ENCODE results near the gene YIPF4.
"Not testable (repeated sequence)": the region's sequence is repeated elsewhere in the genome, so short reads cannot be mapped to it uniquely, and the experiment has no call there.

YIPF4 gene

DNA sequence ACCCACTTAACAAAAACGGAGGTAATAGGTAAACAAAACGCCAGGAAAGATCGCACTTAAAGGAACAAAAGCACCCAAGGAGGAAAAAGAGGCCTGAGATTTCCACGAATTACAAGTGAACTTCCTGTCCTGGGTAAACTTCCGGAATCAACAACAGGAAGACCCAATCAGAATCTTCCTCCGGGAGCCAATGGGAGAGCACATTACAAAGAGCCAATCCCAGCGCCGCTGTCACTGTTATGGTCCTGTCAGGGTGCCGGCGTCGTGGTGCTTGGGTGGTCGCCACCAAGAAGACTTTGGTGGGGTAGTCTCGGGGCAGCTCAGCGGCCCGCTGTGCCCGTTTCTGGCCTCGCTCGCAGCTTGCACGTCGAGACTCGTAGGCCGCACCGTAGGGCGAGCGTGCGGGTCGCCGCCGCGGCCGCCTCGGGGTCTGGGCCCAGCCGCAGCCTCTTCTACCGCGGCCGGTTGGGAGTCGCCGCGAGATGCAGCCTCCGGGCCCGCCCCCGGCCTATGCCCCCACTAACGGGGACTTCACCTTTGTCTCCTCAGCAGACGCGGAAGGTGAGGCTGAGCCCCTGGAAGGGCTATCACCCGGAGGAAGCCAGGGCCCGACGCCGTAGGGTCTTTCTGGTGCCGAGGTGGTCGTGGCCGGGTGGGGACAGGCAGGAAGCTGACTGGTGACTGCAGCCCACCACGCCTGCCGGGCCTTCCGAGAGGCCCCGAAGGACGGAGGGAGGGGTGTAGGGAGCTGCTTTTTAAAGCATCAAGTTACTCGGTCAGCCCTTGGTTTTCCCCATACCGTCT lies at the start of gene YIPF4:
Gene YIPF4, plus strand, starts transcription at position 231 of the 804 bp plus-strand sequence. Its CDS starts 252 bp downstream, at position 483.
- peak; percentile 77 for DNase-seq (ENCODE audit: low read depth)

DNA sequence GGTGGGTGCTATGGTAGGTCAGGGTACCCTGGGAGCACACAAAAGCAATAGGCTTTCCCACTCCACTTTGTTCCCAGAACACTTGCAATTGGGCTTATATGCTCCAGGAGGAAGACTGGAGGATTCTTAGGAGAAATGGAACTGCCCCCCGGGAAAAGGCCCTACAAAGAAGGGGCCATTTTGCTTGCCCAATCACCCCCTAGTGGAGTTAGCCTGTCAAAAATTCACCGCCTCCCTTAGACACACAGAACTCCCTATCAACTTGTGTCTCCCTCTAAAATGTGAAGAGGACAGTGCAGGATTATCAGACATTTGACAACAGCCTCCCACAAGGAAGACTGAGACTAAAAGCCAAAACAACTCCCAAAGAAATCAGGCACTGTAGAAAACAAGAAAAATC lies 49.5 kb upstream of the YIPF4 start:
- DNase-seq (ENCODE audit: low read depth), result no peak

DNA sequence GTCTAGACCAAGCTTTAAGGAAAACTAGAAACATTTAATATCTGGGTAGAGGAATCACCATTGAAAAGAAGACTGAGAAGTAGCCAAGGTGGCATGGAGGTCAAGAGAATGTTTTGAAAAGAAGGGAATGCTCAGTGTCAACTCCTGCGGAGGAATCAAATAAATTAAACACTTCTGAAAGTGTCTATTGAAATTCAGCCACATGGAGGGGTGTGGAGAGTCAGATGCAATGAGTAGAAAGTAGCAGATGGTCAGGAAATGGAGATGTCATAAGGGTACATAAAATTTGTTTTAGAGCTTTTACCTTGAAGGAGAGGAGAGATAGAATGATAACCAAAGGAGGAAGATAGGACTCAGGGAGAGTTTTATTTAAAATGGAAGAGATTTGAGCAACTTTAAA lies 48.1 kb upstream of the YIPF4 start:
- DNase-seq (ENCODE audit: low read depth), result no peak

DNA sequence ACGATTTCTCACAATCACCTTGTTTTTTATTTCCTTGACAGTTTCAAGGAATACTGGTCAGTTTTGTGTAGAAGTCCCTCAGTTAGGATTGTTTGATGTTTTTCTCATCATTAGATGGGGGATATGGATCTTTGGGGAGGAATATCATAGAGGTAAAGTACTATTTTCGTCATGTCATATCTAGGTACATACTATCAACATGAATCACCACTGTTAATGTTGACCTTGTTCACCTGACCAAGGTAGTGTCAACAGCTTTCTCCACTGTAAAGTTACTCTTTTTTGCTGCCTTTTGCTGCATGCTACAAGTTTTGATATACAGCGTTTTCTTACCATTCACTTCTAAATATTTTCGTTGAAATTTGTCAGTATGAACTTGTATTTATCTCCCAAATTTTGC lies 45.7 kb upstream of the YIPF4 start:
- DNase-seq (ENCODE audit: low read depth), result no peak

DNA sequence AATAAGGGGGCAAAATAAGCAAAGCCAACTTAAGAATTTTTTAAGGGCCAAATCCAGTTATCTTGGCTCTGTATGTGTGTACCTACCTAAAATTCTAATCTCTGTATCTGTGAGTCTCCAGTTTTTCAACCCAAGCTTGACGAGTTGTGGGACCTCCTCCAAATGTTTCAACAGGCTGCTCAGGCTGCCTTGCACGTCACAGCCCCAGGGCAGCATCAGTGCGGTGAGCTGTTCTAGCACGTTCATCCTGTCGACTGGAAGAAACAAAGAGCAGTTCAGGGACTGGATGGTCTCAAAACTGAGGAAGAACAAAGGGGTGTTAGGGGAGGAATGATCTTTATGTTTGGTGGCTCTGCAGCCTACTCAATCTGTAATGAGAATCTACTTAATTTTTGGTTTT lies 42.4 kb upstream of the YIPF4 start:
- no peak for DNase-seq (ENCODE audit: low read depth)

DNA sequence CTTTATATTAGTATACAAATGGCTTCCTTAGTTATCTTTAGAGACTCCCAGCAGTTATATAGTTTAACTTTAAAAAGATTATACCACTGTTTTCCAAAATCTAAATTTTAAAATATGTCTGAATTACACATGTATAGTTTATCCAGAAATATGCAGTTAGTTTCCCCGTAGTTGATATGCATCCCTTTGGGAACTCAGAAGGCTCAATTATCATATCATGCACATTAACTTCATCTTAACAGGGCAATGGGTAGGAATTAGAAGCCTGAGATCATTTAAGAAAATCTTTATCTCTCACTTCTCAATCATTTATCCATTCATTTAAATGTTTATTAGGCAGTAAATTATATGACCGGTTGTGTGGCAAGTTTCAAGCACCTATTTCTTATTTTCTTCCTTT lies 40.2 kb upstream of the YIPF4 start:
- DNase-seq (ENCODE audit: low read depth), result no peak

DNA sequence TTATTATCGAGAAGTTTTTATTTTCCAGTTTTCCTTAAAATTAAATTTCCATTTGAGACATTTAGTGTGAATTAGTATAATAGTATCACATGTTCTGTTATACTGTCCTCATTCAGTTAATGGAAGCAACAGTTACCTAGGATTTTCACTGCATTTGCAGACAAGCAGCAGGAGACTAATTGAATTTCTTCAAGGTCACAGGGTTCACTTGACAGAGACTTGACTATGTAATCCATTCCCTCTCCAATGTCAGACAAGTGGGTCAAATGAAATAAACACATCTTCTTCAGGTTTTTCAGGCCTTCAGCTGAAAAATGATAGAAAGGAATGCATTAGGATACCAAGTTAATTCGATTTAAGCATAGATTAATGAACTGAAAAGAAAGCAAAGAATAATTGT lies 39.7 kb upstream of the YIPF4 start:
- no peak for DNase-seq (ENCODE audit: low read depth)

DNA sequence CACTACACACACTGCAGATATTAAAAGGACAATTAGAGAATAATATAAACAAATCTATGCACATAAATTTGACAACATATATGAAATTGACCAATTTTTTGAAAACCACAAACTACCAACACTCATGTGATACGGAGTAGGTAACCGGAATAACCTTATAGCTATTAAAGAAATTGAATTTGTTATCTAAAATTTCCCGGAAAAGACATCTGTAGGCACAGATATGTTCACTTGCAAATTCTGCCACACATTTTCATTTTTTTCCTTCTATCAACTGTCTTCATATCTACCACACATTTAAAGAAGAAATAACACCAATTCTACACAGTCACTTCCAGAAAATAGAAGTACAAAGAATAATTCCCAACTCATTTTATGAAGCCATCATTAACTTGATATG lies 35.4 kb upstream of the YIPF4 start:
- DNase-seq (ENCODE audit: low read depth), result no peak

DNA sequence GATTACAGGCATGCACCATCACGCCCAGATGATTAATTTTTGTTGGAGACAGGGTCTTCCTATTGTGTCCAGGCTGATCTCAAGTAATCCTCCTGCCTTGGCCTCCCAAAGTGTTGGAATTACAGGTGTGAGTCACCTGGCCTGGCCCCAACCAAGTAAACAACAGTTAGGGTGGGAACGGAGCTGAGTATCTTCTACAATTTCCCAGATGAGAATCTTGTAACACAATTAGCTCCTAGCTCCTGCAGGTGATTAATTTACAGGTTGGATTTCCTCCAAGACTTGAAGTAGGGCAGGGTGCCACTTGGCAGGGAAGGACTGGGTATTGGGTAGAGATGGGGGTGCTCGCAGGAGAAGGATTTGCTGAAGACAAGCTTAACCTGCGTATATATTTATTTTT lies 30.8 kb upstream of the YIPF4 start:
- no peak for DNase-seq (ENCODE audit: low read depth)

DNA sequence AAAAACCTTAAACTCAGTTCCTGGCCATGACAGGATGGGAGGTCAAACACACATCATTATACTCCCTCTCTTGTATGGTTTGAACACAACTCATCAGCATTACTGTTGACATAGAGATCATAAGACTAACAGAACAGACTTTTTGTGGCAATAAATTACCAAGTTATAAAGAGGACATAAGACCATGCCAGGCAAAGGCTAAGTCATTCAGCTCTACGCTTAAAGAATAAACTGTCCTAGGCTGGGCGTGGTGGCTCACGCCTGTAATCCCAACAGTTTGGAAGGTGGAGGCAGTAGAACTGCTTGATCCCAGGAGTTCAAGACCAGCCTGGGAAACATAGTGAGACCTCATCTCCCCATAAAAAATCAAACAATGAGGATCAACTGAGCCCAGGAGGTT lies 29.4 kb upstream of the YIPF4 start:
- no peak for DNase-seq (ENCODE audit: low read depth)

DNA sequence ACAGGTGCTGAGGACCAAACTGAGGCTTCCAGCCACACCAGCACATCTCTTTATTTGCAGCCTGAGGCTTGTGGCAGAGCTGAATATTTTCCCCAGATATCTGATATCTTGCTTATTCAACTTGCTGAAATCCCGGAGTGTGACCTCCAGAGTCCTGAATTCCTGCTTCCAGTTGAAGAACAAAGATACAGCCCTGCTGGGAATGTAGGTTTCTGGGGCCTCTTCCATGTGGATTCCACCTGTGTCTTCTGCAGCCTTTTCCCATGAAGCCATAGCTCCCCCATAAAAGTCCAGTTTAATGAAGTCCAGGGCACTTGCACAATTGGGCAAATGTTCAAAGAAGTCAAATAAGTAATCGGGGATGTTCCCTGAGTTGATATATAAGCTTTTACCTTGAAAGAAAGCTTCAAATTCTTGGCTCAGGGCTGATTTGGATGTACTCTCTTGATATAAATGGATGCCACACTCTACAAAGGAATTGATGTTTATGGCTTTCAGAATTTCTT lies 27.9 kb upstream of the YIPF4 start:
- no peak for DNase-seq (ENCODE audit: low read depth)

DNA sequence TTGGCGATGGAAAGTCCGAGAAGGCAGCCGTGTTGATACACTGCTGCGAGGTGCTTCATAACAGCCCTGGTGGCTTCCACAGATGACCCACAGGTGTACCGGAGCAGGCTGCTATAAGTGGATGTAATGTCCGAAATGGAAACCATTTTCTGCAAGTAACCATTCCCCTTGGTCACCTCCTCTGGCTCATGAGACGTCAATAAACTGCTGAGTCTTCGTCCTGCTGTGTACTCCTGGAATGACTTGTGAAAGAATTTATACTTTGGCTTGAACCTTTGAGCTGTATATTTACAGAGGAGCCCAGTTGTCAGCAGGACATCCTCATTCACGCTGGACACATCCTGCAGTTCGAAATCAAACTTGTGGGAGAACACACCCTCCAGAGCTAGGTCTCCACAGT lies 27.4 kb upstream of the YIPF4 start:
- no peak for DNase-seq (ENCODE audit: low read depth)

DNA sequence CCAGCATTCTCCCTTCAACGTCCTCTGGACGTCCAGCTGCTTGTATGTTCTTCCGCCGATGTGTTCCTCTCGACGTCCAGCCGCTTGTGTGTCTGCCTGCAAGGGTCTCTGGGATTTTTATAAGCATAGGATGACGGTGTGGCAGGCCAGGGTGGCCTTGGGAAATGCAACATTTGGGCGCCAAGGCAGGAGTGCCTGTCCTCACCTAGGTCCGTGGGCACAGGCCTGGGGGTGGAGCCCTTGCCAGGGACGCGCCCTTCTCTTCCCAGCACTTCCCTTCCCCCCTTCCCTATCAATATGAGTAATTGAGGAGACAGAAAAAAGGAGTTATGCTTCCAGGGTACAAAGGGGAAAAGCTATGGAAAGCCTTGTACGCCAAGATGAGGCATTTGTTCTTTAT lies 19.5 kb upstream of the YIPF4 start:
- DNase-seq (ENCODE audit: low read depth), result no peak

DNA sequence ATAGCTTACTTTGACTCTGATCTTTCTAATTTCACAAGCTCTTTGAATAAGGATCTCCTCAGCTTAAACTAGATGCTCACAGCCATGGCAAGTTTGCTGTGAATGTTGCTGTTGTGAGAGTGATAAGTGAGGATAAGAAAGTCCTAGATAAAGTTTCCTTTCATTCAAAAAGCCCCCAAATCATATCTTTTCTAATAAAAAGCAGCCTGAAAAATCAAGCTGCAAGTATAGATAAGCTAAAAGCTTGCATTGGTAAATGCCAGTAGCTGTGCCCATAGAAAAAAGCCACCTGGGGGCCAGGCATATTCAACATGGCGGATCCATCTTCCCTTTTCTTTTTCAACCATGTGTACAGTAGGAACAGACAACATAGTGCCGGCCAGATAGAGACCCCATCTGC lies 17.3 kb upstream of the YIPF4 start:
- no peak for DNase-seq (ENCODE audit: low read depth)

DNA sequence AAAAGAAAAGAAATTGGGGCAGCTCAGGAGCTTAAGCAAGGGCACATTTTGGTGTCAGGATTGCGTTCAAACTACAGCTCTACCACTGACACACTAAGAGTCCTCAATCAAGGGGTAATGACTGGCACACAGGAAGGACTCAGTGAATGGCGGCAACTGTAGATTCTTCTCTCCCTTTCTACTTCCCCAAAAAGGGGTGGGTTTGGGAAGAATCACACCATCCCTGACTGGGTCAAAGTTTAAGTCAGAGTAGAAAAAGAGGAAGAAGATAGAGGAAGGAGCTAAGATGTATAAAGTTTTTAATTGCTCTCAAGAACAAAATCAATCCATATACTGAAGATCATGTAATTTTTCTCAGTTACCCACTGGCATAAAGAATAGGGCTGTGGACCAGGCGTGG lies 15.6 kb upstream of the YIPF4 start:
- no peak for DNase-seq (ENCODE audit: low read depth)

DNA sequence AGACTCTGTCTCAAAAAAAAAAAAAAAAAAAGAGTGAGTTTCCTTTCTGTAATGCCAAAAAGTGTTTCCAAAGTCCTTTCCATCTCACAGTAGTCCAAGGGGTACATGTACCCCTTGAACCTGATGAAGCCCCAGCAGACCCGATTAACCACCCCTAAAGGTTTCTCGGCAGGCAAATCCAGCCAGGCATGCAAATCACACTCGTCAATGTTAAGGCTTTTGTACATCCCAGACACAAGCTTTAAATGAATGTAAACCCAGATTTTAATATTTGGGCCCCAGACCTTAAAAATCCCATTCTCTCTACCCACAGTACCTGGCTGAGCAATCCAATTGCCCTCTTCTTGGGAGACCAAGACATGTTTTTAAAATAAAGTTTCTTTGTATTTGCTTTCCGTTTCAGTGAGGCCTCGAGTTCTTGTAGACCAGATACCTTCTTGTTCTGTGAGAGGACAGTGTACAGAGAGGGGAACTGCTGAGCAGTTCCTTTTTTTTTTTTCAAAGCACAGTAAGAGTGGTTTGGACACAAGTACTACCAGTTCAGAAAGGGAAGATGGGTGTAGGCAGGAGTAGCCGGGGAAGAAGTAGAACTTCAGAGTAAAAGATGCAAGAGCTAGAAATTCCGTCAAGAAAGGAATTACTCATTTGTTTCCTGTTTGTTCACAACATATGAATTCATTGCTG lies 13.1 kb upstream of the YIPF4 start, which contains the start of gene NLRC4:
Gene NLRC4, minus strand, starts transcription at position 465 of the 684 bp plus-strand sequence. CDS start 8,111 bp downstream, outside the sequence.
- no peak for DNase-seq (ENCODE audit: low read depth)

DNA sequence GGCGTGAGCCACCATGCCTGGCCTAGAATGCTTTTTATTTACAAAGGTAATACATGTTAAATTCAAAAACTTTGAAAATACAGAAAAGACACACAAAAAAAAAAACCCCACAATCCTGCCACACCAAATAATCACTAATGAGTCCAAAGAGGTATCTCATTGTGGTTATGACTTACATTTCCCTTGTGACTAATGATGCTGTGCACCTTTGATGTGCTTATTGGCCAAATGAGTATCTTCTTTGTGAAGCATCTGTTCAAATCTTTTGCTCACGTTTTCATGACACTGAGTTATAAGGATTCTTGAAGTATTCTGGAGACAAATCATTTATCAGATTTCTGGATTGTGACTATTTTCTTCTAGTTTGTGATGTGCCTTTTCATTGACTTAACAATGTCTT lies 6.6 kb upstream of the YIPF4 start:
- DNase-seq (ENCODE audit: low read depth), result no peak

DNA sequence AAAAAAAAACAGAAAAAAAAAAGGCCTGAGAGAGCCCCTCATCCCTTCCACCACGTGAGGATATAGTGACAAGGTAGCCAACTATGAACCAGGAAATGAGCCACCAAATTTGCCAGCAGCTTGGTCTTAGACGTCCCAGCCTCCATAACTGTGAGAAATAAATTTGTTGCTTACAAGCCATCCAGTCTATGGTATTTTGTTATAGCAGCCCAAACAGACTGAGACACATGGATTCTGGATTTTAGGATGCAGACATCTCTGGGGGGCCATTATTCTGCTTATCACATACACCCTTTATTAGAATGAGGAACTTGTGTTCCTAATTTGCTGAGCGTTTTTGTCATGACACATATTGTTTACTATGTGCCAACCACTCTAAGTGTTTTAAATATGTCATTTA lies 5.4 kb upstream of the YIPF4 start:
- no peak for DNase-seq (ENCODE audit: low read depth)

DNA sequence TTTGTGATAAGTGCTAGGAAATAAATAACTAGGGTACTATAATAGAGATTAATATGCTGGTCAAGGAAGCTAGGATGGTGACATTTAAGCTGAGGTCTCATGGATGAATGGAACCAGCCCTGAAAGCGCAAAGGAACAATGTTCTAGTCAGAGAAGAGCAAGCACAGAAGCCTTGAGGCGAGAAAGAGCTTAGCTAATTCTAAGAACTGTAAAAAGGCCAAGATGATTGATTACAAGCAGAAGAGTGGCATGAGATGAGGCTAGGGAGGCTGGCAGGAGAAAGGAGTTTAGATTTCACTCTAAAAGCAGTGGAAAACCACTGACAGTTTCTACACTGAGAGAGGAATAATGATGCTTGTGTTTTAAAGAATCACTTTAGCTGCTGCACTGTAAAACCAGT lies 3.4 kb upstream of the YIPF4 start:
- DNase-seq (ENCODE audit: low read depth), result no peak

DNA sequence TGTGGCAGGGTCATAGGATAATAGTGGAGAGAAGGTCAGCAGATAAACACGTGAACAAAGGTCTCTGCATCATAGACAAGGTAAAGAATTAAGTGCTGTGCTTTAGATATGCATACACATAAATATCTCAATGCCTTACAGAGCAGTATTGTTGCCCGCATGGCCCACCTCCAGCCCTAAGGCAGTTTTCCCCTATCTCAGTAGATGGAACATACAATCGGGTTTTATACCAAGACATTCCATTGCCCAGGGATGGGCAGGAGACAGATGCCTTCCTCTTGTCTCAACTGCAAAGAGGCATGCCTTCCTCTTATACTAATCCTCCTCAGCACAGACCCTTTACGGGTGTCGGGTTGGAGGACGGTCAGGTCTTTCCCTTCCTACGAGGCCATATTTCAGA lies 1.9 kb upstream of the YIPF4 start:
- not testable (repeated sequence) for DNase-seq (ENCODE audit: low read depth)

DNA sequence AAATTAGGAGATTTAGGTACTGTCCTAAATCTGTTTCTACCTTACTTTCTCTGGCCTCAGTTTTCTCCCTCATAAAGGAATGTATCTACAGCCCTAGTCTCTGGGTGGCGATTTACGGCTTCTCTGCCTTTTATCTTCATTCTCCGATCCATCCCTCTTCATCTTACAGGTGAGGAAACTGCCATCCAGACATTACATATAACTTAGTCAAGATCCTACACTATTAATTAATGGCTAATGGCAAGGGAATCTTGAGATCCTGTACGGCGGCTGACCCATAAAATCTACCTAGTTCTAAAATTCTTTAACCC lies 386 bp upstream of the YIPF4 start:
- DNase-seq (ENCODE audit: low read depth), result no peak

DNA sequence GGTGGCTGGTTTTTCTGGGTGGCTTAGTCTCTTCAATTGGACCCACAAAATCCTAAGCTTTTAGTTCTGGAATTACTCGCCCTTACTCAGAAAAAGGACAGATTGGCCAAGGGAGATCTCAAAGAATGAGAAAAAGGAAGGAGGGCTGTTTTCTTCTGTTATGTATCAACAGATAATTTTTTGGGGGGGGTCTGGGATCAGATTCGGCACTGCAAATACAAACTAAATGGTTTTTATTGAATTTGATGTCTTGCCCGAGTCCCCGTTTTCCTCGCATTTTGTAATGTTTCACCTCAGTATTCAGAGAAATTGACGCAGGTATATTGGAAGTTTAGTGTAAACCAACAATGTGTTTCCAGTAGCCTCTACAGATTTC lies 762 bp downstream of the YIPF4 start:
- DNase-seq (ENCODE audit: low read depth), result no peak

DNA sequence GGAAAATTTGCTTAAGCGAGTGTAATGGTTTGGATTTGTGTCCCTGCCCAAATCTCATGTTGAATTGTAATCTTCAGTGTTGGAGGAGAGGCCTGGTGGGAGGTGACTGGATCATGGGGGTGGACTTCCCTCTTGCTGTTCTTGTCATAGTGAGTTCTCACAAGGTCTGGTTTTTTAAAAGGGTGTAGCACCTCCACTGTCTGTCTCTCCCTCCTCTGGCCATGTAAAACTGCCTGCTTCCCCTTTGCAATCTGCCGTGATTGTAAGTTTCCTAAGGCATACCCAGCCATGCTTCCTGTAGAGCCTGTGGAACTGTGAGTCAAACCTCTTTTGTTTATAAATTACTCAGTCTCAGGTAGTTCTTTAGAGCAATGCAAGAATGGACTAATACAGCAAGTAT lies 6.6 kb downstream of the YIPF4 start:
- DNase-seq (ENCODE audit: low read depth), result no peak

All from stimulated activated CD8-positive, alpha-beta memory T cell treated with anti-CD3 and anti-CD28 coated beads, Interleukin-4, amount 100 ng/mL, for 24 hours (primary cell).